ENCODE measurements around the gene SPATA22.
A peak's percentile ranks its signal among the peaks of the same experiment; 100 is the strongest.
"Not testable (repeated sequence)": the region's sequence is repeated elsewhere in the genome, so short reads cannot be mapped to it uniquely, and the experiment has no call there.

The SPATA22 gene, protein sequence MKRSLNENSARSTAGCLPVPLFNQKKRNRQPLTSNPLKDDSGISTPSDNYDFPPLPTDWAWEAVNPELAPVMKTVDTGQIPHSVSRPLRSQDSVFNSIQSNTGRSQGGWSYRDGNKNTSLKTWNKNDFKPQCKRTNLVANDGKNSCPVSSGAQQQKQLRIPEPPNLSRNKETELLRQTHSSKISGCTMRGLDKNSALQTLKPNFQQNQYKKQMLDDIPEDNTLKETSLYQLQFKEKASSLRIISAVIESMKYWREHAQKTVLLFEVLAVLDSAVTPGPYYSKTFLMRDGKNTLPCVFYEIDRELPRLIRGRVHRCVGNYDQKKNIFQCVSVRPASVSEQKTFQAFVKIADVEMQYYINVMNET

DNA sequence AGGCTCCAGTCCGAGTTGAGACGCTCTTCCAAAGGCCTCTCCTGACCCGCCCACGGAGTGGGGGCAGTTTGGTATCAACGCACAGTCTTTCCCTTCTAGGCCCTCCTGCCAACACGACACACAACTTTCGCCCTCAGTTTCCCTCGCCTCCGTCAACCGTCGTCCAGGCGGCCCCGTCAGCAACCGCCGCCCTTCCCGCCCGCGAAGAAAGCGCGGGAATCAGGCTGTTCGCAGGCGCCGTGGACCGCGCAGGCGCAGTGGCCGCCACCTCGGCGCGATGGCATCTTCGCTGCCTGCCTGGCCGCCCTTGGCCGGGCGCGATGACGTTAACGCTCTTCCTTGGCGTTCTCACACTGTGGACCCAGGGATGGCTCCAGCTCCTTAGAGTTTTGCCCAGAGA, at the start of gene SPATA22:
Gene SPATA22, minus strand, starts transcription at position 221 of the 400 bp plus-strand sequence. CDS start 2,494 bp downstream, outside the sequence.
- DNase-seq (ENCODE audit: low read depth), result no peak

DNA sequence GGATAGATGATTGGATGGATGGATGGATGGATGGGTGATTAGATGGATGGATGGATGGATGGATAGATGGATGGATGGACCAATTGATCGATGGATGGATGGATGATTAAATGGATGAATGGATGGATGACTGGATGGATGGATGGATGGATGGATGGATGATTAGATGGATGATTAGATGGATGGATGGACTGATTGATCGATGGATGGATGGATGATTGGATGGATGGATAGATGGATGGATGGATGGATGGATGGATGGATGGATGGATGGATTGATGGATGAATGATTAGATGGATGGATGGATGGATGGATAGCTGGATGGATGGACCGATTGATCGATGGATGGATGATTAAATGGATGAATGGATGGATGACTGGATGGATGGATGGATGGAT, 47.9 kb upstream of the SPATA22 start:
- DNase-seq (ENCODE audit: low read depth), result not testable (repeated sequence)

DNA sequence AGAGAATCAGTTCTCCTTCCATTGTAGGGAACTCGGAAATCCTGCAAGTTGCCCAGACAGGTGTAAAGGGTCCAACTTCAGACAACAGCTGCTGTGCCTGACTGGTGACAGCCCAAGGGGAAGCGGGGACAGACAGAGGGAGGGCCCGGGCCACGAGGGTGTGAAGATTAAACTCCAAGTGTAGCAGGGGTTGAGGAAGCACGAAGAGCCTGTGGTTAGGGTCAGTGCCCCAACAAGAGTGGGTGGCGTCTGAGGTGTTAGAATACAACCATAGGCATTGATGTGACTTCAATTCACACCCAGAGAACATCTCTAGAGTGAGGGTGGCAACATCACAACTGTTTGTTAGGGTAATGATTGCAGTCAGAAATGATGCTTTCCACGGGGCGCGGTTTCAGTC, 43.3 kb upstream of the SPATA22 start:
- DNase-seq (ENCODE audit: low read depth), result no peak

DNA sequence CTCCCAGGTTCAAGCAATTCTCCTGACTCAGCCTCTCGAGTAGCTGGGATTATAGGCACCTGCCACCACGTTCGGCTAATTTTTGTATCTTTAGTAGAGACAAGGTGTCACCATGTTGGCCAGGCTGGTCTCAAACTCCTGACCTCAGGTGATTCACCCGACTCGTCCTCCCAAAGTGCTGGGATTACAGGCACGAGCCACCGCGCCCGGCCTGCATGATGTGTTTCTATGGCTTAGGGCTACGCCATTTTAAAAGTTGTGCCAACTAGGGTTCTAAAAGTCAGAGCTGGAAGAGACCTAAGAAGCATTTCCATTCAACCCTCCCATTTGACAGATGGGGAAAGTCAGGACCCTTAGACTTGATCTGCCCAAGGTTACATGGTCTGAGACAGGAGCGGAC, 42.5 kb upstream of the SPATA22 start:
- DNase-seq (ENCODE audit: low read depth), result not testable (repeated sequence)

DNA sequence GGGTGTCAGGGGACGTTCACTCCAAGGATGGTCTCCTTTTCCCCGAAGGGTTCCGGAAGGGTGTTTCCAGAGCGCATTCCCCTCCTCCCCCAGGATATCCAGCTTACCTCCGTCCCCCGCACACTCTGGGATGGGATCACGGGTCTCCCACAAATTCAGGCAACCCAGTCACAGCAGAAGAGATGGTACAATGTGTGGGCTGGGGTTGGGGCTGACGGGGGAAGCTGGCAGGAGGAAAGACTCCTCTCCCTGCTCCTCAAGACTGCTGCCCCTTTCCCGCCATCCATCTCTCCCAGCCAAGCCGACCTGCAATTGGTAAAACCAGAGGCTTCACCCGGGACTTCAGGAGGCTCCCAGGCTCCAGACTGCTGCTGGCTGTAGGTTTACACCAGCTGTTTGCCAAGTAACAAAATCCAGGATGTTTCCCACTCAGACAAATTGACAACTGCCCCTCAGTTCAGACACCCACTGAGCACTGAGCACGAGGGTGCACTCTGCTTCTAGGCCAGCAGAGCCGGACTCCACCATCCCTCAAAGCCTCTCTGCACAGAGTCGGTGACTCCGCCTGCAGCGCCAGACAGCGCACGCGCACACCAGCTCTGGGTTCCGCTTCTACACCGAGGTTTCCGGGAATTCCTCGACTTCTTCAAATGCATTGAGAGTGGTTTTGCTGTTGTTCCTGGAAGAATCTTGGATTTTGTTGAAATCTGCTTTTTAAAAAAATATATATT, 41.9 kb upstream of the SPATA22 start:
- DNase-seq (ENCODE audit: low read depth), result no peak

DNA sequence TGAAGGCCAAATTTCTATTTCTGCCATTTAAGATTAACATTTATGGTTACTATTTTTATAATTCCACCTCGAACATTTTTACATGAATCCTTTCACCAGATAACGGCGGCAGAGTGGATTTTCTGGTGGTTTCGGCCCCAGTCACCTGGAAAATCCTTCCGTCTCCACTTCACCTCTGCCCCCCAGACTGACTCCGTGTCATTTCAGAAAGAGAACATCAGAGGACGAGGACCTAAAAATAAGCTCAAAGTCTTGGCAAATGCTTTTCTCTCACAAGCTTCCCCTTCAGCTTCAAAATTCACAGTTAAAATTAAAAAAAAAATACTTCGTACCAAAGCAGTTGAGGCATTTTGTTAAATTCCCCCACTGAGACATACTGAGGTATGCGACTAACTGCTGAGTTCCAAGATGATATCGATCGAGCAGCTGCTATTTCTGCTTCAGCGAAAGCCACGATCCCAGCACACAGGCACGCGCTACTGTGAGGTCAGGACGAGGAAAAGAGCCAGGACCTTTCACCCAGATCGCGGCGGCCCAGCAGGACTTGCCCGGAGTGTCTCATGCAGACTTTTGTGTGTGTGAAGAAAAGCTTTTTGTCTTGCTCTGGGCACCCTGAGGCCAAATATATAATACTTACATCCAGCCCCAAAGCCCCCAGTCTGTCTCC, 41.0 kb upstream of the SPATA22 start:
- peak; percentile 61 for DNase-seq (ENCODE audit: low read depth)

DNA sequence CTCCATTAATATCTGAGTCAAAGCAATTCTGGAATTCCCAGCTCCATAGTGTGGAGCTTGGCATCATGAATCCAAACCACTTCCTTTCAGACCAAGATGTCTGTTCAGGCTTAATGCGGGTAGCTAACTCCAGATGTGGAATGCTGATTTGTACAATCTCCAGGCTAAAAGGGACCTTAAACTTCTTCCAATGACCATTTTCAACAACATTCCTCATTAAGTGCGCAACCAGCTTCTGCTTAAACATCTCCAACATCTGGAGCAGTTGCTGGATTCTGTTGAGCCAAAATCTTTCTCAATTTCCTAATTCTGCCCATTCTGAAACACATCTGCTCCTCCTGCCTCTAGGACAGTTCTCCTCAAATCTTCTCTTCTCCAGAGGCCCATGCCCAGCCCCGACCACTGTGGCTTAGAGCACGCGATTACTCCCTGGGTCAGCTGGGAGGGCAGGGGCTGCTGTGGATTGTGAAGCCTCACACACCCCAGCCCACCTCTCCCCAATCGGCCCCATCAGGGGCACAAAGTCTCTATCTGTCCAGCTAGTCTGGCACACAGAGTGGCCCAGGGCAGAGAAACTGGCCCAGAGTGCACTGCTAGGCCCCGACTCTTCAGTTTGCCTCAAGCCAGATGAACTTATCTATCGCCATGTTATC, 40.4 kb upstream of the SPATA22 start:
- peak; percentile 56 for DNase-seq (ENCODE audit: low read depth)

DNA sequence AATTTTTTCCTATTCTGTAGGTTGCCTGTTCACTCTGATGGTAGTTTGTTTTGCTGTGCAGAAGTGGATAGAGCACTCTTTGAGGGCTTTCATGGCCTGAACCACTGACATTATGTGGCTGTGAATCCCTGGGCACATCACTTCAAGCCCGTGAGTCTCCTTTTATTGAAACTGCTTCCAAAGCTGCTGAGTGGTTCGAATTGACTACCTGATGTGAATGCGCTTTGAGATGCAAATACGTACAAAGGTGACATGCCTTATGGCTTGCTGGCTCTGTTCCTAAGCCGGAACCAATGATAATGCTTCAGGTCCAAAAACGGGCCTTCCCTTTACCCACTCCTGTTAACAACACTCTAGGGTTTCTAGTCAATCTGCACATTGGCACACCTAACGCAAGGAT, 38.5 kb upstream of the SPATA22 start:
- DNase-seq (ENCODE audit: low read depth), result no peak

DNA sequence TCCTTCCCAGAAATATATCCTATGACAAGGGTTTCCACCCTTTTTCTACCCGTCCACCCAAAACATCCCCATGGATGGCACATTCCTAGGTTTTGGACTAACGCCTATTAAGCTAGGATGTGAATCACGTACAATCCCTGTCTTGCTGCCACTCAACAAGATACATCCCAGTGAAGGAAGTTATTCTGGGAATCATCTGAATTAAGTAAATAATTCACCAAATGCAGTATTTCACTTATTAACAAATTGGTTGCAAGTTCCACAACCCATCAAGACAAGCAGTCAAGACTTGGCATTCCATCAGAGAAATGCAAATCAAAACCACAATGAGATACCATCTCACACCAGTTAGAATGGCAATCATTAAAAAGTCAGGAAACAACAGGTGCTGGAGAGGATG, 36.2 kb upstream of the SPATA22 start:
- DNase-seq (ENCODE audit: low read depth), result no peak

DNA sequence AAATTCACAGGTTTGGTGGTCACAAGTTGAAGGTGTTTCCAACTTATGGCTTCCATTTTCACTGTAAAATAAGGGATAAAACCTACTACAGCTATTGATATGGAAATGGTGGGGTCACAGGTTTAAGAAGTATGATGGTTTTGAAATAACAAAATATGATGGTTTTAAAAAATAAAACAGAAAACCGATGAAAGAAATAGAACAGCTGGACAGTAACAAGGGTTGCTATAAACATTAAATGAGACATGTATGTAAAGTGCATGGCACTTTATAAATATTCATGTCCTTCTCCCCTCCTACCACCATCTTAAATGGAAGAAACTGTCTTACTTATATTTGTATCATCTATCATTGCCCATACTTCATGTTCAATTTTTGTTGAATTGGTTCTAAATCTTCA, 35.5 kb upstream of the SPATA22 start:
- DNase-seq (ENCODE audit: low read depth), result no peak

DNA sequence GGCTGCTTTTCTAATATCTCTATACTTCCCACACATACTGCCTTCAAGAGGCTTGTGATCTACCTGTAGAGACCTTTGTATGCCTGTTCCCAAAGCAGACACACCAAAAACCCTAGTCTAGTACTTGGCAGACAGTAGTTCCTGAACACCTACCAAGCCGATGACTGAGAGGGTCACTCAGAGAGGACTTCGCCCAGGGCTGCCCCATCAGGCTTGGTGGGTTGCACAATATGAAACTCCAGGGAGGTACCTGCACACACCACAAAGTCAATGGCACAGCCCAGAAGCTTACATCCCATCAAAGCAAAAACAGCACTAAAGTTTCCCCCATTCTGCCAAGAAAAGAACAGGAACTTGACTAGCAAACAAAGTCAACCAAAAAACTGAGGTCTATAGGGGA, 34.4 kb upstream of the SPATA22 start:
- DNase-seq (ENCODE audit: low read depth), result no peak

DNA sequence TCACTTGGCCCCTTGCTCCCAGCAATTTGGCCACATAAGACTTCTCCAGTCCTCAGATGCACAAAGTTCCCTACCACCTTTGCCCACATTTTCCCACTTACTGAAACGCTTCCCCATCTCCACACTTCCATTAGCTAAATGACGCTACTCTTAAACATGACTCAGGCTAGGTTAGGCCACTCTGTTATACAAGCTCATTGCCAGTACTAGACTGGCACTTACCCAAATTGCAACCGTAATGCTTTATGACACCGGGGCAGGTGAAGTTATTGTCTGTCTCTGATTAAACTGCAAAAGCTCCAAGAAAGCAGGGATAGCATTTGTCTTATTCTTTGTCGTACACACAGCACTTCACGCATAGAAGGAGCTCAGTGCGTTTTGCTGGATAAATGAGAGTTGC, 33.4 kb upstream of the SPATA22 start:
- DNase-seq (ENCODE audit: low read depth), result no peak

DNA sequence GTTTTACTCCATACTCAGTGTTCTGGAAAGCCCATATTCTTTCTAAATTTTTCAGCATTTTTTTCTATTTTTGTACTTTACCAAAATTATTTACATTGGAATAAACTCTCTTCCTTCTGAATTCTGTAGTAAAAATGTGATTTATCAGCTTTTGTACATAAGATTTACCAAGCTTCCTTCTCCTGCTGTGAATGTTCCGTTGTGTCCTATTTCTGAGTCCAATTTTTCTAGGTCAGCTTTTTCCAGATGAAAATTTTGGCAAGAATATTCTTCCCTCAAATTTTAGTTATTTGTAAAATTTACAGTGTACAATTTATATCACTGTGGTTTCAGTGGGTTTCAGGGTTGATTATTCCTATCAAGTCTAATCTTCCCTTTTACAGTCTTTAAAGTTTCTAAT, 31.7 kb upstream of the SPATA22 start:
- no peak for DNase-seq (ENCODE audit: low read depth)

DNA sequence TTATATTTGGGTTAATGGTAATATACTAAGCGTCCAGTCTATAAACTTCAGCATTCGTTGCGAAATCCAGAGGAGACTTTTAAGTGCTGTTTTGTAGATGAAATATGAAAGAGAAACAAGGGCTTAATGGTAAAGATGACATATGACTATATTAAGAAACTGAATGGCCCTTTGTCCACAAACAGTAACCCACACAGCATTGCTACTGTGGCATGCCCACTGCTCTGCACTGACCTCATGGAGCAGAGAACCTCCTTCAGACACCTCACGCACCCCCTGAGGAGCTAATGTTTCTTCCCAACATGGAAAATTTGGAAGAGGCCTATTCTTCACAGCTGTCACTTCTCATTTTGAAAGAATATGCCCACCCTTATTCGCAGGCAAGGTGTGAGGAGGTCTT, 30.8 kb upstream of the SPATA22 start:
- no peak for DNase-seq (ENCODE audit: low read depth)

DNA sequence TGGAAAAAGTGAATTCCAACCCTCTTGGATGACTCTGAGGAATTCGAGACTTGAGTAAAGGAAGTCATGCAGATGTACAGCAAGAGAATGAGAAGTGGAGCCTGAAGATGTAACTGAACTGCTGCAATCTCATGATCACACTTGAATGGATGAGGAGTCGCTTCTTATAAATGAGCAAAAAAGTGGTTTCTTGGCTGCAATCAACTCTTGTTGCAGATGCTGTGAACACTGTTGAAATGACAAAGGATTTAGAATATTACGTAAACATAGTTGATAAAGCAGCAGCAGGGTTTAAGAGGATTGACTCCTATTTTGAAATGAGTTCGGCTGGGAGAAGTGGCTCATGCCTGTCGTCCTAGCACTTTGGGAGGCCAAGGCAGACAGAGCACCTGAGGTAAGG, 29.7 kb upstream of the SPATA22 start:
- peak; percentile 1 for DNase-seq (ENCODE audit: low read depth)

DNA sequence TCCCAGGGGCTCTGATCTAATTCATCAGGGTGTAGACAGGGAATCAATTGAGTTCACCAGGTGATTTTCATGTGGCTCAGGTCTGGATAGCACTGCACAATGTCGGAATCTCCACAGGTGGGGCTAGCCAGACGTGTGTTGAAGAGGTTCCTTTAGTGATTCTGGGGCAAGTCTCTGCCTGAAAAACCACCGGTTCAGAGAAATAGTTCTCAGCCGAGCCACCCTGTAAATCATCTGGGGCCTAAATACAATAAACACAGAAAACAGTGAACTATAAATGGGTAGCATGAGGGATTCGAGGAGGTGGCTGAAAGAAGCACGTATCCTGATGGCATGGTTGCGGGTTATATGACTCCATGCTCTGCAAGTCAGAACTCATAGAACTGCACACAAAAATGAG, 25.5 kb upstream of the SPATA22 start:
- DNase-seq (ENCODE audit: low read depth), result no peak

DNA sequence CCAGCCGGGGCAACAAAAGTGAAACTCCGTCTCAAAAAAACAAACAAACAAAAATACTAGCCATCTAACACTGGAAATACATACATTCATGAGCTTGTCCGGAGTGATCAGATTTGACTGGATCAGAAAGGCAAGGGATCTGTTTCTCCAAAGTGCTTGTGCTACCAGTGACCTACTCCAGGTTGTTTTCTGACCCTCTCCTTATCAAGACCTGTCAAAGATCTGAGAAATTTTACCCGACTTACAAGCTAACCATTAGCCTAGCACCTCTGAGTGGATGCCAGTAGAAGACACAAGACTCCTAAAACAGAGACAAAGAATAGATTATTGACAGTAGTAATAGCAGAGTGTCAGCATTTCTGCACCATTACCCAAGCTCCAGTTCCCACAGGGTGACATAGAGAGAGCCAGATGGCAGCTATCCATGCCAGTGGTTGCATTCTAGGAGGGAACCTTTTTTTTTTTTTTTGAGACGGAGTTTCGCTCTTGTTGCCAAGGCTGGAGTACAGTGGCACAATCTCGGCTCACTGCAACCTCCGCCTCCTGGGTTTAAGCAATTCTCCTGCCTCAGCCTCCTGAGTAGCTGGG, 14.0 kb upstream of the SPATA22 start:
- no peak for DNase-seq (ENCODE audit: low read depth)

DNA sequence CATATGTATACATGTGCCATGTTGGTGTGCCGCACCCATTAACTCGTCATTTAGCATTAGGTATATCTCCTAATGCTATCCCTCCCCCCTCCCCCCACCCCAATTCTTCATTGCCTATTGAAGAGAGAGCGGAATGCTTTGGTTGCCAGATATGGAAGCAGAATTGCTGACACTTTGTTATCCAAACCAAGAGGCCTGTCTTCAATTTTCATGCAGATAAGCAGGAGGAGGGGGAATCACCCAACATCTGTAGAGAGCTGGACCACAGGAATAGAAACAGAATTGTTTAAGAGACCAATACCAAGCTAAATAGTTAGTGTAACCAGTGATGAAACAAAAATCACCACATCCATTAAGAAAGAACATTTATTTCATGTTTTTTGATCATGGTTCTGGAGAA, 11.2 kb upstream of the SPATA22 start:
- DNase-seq (ENCODE audit: low read depth), result no peak

DNA sequence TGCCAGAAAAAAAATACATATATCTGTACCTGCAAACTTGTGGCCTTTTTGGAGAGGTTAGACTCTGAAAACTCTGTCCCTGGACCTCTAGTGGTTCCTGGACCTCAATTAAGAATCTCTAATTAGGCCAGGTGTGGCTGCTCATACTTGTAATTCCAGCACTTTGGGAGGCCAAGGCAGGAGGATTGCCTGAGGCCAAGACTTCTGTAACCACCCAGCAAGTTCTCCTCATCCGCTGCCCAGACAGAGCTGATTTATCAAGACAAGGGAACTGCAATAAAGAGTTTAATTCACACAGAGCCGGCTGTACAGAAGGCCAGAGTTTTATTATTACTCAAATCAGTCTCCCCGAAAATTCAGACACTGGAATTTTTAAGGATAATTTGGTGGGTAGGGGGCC, 8.4 kb upstream of the SPATA22 start:
- no peak for DNase-seq (ENCODE audit: low read depth)

DNA sequence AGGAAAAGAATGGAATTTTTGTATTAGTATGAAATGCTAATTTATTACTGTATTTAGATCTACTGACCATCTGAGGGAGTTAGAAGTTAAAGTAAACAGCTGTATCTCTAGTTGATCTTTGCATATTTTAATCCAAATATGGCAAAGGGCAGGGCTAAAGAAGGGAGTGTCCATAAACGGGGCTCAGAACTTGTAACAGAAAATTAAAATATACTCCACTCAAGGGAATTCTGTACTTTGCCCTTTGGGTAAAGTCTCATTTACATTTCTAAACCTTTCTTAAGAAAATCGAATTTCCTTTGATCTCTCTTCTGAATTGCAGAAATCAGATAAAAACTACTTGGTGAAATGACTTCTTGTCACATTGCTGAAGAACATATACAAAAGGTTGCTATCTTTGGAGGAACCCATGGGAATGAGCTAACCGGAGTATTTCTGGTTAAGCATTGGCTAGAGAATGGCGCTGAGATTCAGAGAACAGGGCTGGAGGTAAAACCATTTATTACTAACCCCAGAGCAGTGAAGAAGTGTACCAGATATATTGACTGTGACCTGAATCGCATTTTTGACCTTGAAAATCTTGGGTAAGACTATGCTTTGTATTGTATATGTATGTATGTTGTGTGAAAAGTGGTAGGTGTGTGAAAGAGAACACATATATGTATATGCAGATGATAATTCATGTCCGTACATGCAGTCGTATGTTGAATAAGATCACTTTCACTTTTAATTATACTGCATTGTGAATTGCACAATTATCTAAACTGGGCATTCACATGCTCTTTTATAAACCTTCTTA, 4.4 kb upstream of the SPATA22 start, which contains the start of gene ASPA:
Gene ASPA, plus strand, starts transcription at position 186 of the 799 bp plus-strand sequence. Its CDS starts 163 bp downstream, at position 349.
- peak; percentile 45 for DNase-seq (ENCODE audit: low read depth)

DNA sequence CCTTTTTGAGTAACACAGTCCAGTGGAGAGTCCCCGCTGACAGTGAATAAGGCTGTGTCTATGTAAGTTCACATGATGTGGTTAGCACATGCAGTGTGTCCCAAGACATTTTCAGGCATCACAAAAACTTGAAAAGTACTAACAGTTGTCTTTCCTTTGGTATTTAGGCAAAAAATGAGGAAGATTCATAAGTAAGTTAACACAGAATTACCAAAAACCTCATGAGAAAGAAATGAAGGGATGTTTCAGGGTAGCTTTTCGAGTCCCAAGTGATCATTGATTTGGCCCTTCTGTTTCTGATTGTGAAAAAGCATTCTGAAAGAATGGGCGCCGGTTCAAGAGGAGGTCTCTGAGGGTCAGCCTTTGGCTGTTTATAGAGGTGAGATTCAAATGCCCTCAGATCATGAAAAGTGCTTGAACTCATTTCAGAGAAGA, 3.6 kb upstream of the SPATA22 start:
- peak; percentile 3 for DNase-seq (ENCODE audit: low read depth)

Data from fibroblast of gingiva (primary cell).